OCI-LY3 (cell line): Measurements from ENCODE around the gene GLDN.

ENCODE experiments used
- H2AFZ ChIP-seq: fragments of 200-600, 300-600 bp; shearing (Covaris generic); 2 replicates; pipeline ENCODE4 v1.6.0; 2014; ENCODE audit warnings: antibody characterized with exemption, low read depth, low read length
- H3K27ac ChIP-seq: fragments of 200-600, 300-600 bp; sonication (generic); 2 replicates; pipeline ENCODE4 v1.5.1; 2014; ENCODE audit warnings: mild to moderate bottlenecking, low read length, moderate library complexity, mixed read lengths
- H3K27me3 ChIP-seq: fragments of 200-600, 300-600 bp; sonication (generic); 2 replicates; pipeline ENCODE4 v1.6.1; 2014; ENCODE audit warnings: low read depth, low read length, mixed read lengths
- H3K36me3 ChIP-seq: fragments of 200-600, 300-600 bp; sonication (generic); replicated peaks from 2 replicates; pipeline ENCODE3; 2014; ENCODE audit warnings: low read depth, low read length, mixed read lengths
- H3K4me1 ChIP-seq: fragments of 300-600, 200-600 bp; sonication (generic); 2 replicates; pipeline ENCODE4 v1.6.1; 2014; ENCODE audit warnings: low read length, mixed read lengths
- H3K4me2 ChIP-seq: fragments of 200-600, 300-600 bp; sonication (generic); 2 replicates; pipeline ENCODE4 v1.6.1; 2014; ENCODE audit warnings: low read length, mixed read lengths
- H3K4me3 ChIP-seq: fragments of 300-600, 200-600 bp; sonication (generic); 2 replicates; pipeline ENCODE4 v1.5.1; 2014; ENCODE audit warnings: antibody characterized with exemption, mild to moderate bottlenecking, low read length, moderate library complexity
- H3K79me2 ChIP-seq: fragments of 300-600, 200-600 bp; shearing (Covaris generic); 2 replicates; pipeline ENCODE4 v1.6.1; 2014; ENCODE audit warnings: mild to moderate bottlenecking, low read length, mixed read lengths
- H3K9ac ChIP-seq: fragments of 300-600, 200-600 bp; shearing (Covaris generic); 2 replicates; pipeline ENCODE4 v1.6.0; 2014; ENCODE audit warnings: mild to moderate bottlenecking, low read length, moderate library complexity
- H3K9me3 ChIP-seq: fragments of 200-600, 300-600 bp; shearing (Covaris generic); 2 replicates; pipeline ENCODE4 v1.6.1; 2014; ENCODE audit warnings: low read length, mixed read lengths; ENCODE audit not compliant: insufficient read depth
- H4K20me1 ChIP-seq: fragments of 200-600, 300-600 bp; sonication (generic); 2 replicates; pipeline ENCODE4 v1.6.1; 2016; ENCODE audit warnings: low read length, mixed read lengths; ENCODE audit not compliant: insufficient read depth
- EZH2phosphoT487 ChIP-seq: fragments of 200-600 bp; shearing (Covaris generic); IDR thresholded peaks from 2 replicates; pipeline ENCODE4 v1.6.1; 2018; ENCODE audit warnings: antibody characterized with exemption, mixed run types, low read depth
- TF ChIP-seq, protein P1 (sequence below): fragments of 200-600, 300-600 bp; sonication (generic); IDR thresholded peaks from 2 replicates; pipeline ENCODE4 v1.5.1; 2014; ENCODE audit warnings: antibody characterized with exemption, low read length, low read depth

The GLDN gene

DNA sequence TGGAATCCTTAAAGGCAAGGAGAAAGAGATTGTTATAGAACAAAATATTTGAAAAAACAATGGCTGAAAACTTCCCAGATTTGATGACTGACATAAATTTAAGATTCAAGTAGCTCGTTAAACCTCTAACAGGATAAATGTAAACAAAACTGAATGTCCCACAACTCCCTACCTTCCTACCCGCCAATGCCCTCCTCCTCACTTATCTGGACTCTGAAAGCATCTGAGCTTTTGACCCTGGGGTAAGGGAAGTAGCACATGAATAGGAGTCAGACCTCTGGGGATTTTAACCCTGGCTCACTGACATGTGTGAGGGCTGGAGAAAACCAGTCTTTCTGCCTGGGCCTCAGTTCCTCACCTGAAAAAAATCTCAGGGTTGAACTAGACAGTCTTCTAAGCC, 29.9 kb upstream of the GLDN start:
- Histone ChIP-seq H3K9ac (no peak overlapping the region), H3K79me2 (no peaks in the 10 kb centered on the region), H3K4me1 (peaks cover 3% of the 10 kb centered on the region; the same call in 1 of the 2 replicates), H3K4me2 (no peak overlapping the region), H4K20me1 (no peaks in the 10 kb centered on the region), H3K4me3 (no peak overlapping the region), H3K36me3 (no peaks in the 10 kb centered on the region), H3K27me3 (no peaks in the 10 kb centered on the region), H3K9me3 (no peaks in the 10 kb centered on the region), H2AFZ (no peak overlapping the region), H3K27ac (no peak overlapping the region)
- no peak for TF ChIP-seq EZH2phosphoT487
- TF ChIP-seq, protein P1, sequence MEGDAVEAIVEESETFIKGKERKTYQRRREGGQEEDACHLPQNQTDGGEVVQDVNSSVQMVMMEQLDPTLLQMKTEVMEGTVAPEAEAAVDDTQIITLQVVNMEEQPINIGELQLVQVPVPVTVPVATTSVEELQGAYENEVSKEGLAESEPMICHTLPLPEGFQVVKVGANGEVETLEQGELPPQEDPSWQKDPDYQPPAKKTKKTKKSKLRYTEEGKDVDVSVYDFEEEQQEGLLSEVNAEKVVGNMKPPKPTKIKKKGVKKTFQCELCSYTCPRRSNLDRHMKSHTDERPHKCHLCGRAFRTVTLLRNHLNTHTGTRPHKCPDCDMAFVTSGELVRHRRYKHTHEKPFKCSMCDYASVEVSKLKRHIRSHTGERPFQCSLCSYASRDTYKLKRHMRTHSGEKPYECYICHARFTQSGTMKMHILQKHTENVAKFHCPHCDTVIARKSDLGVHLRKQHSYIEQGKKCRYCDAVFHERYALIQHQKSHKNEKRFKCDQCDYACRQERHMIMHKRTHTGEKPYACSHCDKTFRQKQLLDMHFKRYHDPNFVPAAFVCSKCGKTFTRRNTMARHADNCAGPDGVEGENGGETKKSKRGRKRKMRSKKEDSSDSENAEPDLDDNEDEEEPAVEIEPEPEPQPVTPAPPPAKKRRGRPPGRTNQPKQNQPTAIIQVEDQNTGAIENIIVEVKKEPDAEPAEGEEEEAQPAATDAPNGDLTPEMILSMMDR, result no peak

DNA sequence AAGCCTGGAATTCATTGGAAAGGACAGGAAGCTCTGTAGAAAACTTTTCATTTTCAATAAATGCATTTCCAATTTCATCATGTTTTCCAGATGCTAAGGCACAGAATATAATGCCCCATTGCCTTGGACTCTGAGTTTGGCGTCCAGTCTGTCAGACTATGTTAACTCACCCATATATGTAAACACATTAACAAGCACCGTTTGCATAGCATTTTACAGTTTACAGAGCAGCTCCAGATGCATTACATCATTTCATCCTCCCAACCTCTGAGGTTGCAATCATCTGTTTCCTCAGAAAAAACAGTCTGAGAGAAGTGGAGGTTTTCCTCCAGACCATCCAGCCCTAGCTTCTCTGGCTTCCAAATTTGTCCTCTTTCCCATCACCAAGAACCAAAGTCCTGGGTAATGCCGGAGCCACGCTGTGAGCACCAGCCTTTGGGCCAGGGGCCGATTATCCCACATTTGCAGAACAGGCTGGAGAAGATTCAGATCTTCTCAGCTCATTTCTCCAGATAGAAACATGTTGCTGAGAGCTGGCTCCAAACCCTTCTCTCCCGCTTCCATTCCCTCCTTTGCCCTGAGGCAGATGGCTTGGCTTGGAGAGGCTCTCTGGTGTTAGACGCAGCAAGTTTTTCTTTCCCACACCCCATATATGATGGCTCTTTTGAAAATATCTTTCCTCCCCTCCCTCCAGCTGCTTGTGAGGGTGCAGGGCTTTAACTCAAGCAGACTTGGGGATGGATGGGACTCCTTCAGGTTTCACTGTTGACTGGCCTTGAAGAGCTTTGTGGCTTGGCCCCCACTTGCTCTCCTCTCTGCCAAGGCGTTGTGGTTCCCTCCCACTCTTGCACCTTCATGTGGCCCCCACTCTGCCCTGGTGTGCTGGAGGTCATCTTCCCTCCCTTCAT, 29.0 kb upstream of the GLDN start:
- H3K4me1 ChIP-seq, result peaks cover 3% of the 10 kb centered on the region; the same call in 1 of the 2 replicates
- no peak overlapping the region for H3K4me2 ChIP-seq
- H3K27me3 ChIP-seq, result no peaks in the 10 kb centered on the region
- H3K36me3 ChIP-seq, result no peaks in the 10 kb centered on the region
- H3K79me2 ChIP-seq, result no peaks in the 10 kb centered on the region
- TF ChIP-seq, protein P1, result no peak
- TF ChIP-seq EZH2phosphoT487, result no peak
- no peak overlapping the region for H2AFZ ChIP-seq
- H3K27ac ChIP-seq, result no peak overlapping the region
- H4K20me1 ChIP-seq, result no peaks in the 10 kb centered on the region
- H3K9ac ChIP-seq, result no peak overlapping the region
- no peak overlapping the region for H3K4me3 ChIP-seq
- H3K9me3 ChIP-seq, result no peaks in the 10 kb centered on the region

DNA sequence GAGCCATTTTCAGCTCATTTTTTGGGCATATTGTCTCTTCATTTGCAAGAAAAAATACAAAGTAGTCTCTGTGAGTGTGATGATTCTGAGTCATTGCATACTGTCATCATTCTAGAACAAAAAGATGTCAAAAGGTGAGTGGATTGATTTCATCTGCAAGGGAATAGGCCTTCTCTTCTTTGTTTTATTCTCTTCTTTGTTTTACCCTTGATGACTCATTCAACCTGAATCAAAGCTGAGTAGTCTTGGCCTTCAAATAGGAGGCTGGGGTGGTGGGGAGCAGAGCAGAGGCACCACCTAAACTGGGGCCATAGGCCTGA, 28.4 kb upstream of the GLDN start:
- Histone ChIP-seq H3K4me2 (no peak overlapping the region), H2AFZ (no peak overlapping the region), H3K27ac (no peak overlapping the region), H3K4me3 (no peak overlapping the region), H3K4me1 (no peaks in the 10 kb centered on the region), H4K20me1 (no peaks in the 10 kb centered on the region), H3K9ac (no peak overlapping the region), H3K9me3 (no peaks in the 10 kb centered on the region), H3K27me3 (no peaks in the 10 kb centered on the region), H3K36me3 (no peaks in the 10 kb centered on the region), H3K79me2 (no peaks in the 10 kb centered on the region)
- TF ChIP-seq EZH2phosphoT487, result no peak
- TF ChIP-seq, protein P1, result no peak

DNA sequence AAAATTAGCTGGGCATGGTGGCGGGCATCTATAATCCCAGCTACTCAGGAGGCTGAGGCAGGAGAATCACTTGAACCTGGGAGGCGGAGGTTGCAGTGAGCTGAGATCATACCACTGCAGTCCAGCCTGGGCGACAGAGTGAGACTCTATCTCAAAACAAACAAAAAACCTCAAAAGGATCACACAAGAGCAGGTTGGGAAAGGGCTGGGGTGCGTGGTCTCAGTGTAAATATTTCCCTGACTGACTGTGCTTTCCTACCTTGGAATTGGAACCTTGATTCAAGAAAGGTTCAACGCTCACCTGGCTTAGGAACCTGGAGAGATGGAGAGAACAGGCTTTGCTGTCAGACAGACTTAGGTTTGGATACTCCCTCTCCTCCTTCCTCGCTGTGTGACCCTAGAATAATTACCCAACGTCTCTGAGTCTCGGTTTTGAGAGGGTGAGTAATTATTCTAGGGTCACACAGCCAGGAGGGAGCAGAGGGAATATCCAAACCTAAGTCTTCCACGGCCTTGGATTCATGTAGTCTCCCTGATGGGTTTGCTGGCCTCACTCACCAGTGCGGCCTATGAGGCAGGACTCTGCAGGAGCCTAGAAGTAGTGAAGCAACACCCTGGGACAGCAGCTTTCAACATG, 27.7 kb upstream of the GLDN start:
- no peaks in the 10 kb centered on the region for H4K20me1 ChIP-seq
- H3K9me3 ChIP-seq, result no peaks in the 10 kb centered on the region
- H3K27ac ChIP-seq, result no peak overlapping the region
- no peaks in the 10 kb centered on the region for H3K4me1 ChIP-seq
- no peak overlapping the region for H3K4me2 ChIP-seq
- no peaks in the 10 kb centered on the region for H3K79me2 ChIP-seq
- no peak overlapping the region for H3K4me3 ChIP-seq
- no peak overlapping the region for H2AFZ ChIP-seq
- H3K27me3 ChIP-seq, result no peaks in the 10 kb centered on the region
- no peak overlapping the region for H3K9ac ChIP-seq
- H3K36me3 ChIP-seq, result no peaks in the 10 kb centered on the region
- TF ChIP-seq EZH2phosphoT487, result no peak
- TF ChIP-seq, protein P1, result no peak
